AG09319 (cell line): Measurements from ENCODE around the gene MRPS23.

Experiments used
- DNase-seq: peaks from one replicate; pipeline ENCODE4 v3.0.0-alpha.2; 2010; ENCODE audit warnings: low read depth; ENCODE audit errors: extremely low read depth
- TF ChIP-seq, protein P1 (sequence below): IDR thresholded peaks from 2 replicates; pipeline ENCODE4 v1.5.1; 2011; ENCODE audit warnings: low read depth, mild to moderate bottlenecking, inconsistent platforms, low read length, moderate library complexity

MRPS23 gene

DNA sequence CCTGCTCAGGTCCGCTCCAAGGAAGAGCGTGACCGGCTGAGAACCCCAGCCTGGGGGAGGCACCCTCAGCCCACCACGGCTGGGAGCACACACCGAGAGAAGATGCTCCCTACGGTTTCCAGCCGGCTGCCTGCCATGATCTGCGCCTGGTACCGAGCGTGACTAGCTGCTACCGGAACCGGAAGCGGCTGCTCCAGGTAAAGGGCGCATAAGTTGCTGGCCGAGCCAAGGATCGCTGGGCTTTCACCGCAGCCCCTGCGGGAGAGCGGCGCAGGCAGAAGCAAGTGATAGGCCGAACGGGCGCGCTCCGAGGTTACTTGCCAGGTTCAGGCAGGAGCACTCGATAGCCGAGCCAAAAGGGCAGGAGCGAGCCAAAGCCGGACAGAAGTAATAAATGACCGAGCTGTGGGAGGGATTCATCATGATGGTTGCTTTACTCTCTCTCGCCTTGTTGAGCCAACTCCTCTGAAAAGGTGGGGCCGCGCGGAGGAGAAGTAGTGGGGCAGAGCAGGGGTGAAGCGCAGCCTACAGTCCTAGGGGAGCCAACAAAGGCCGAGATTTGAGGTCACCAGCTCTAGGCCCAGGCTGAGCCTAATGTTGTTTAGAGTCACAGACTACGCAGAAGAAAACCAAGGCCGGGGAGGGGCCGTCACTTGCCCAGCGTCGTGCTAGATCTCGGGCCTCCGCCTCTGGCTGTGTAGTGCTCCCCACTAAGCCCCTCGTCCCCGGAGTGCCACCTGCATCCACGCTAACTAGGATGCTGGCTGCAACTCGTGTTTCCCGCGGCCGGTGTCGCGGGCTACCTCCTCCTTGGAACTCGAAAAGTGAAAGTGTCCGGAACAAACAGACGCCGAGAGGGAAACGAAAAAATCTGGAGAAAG is at the start of gene MRPS23:
Gene MRPS23 (minus strand): TSS at position 171 of the 881 bp plus-strand sequence. CDS start 34 bp downstream, at position 137.
- TF ChIP-seq, protein P1, sequence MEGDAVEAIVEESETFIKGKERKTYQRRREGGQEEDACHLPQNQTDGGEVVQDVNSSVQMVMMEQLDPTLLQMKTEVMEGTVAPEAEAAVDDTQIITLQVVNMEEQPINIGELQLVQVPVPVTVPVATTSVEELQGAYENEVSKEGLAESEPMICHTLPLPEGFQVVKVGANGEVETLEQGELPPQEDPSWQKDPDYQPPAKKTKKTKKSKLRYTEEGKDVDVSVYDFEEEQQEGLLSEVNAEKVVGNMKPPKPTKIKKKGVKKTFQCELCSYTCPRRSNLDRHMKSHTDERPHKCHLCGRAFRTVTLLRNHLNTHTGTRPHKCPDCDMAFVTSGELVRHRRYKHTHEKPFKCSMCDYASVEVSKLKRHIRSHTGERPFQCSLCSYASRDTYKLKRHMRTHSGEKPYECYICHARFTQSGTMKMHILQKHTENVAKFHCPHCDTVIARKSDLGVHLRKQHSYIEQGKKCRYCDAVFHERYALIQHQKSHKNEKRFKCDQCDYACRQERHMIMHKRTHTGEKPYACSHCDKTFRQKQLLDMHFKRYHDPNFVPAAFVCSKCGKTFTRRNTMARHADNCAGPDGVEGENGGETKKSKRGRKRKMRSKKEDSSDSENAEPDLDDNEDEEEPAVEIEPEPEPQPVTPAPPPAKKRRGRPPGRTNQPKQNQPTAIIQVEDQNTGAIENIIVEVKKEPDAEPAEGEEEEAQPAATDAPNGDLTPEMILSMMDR: no peak
- DNase-seq: peak; percentile 97

DNA sequence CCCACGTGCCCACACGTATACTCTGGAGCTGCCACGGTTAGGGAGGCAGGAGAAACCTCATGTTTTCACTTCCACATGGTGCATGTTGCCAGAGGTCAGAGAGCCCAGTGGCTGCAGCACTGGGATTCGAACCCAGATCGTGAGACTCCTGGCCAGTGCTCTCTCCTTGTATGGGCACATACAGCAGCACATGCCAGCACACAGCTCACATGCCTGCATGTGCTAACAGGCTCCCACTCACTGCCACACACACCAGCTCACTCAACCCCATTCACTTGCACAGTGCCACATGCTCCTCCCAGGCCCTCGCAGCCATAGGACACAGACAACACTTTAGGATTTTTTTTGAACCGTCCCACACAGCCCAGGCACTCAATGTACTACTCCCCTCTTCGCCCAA is 49.5 kb upstream of the MRPS23 start:
- TF ChIP-seq, protein P1: no peak
- no peak for DNase-seq

- TF ChIP-seq, protein P1: no peak
- DNase-seq: no peak
Measured at GRCh38 chr17:57898487-57899311, 48.9 kb upstream of the MRPS23 start.

DNA sequence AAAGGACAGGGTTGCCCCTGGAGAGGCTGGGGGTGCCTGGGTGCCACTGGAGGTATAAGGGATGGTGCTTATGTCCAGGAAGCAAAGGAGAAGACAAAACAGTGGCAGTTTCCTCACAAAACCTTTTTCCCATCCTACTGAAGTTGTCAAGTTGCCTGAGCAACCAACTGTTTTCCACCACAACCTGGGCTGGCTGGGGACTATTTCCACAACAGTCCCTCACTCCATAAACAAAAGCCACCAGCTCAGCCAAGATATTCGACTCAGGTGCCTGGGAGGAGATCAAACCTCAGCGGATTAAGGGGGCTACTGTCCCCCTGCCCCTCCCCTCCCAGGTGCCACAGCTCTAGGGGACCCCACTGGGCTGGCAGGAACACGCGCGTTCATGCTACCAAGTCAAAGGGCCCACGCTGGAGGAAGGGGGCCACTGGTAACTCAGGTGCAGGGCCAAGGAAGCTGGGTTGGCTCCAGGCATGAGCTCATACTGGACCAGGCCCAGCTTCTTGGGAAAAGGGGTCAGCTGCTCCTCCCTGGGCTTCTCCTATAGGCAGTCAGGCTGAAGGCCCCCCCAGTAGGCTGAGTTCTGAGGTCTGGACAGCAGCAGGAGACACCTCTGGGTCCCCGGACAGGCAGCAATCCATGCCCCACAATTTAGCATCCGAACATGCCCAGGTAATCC is 45.7 kb upstream of the MRPS23 start:
- TF ChIP-seq, protein P1: no peak
- DNase-seq: no peak

GRCh38 chr17:57894848-57895247 is 45.0 kb upstream of the MRPS23 start:
- TF ChIP-seq, protein P1: no peak

DNA sequence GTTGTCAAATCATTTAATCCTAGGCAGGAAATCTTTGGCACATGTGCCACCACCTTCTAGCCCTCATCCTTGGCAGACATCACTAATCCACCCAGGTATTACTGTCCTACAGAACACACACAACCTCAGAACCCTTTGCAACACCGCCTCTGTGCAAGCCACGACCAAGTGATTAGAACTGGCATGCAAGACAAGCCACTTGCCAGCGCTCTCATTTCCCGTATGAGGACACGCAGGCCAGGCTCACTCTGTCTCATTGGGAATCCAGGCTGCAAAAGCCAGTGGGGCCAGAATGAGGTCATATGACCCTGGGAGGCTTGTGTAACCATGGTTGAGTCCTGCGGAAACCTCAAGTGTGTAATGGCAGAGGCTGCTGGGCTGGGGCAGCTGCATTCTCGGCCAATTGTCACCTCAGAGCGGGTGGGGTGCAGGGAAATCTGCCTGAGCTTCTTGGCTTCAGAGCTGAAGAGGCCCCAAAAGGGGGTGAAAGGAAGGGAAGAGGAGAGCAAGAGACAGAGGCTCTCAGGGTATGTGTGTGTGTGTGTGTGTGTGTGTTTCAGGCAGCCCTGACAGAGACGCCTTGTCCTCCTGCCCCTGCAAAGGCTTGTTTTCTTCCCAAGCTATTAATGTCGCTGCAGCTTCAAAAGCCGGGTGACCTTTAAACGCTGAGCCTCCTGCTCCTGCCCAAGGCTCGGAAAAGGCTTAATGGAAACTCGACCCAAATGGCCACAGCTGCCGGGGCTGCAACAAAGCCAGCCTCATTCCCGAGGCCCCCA is 43.2 kb upstream of the MRPS23 start:
- TF ChIP-seq, protein P1: no peak
- DNase-seq: peak; percentile 97

More at GRCh38 chr17:57894848-57895247, 45.0 kb upstream of the MRPS23 start:
- no peak for DNase-seq
